Adrenal gland (tissue), 5 donors: ENCODE results near the gene ZNF644.

Experiments
- POLR2A ChIP-seq, 2 donors: fragments of 450-650 bp; IDR thresholded peaks; one replicate each; pipeline ENCODE4 v1.6.1; 2017; ENCODE audit warnings: antibody characterized with exemption in 2 of 2, mild to moderate bottlenecking in 2 of 2, moderate library complexity in 1 of 2
- TF ChIP-seq, protein P1 (sequence below), 6 experiments: fragments of 450-650 bp in 4 of 6; fragments of 200-600 bp in 2 of 6; sonication (generic) in 1 of 6; IDR thresholded peaks; 1 replicate in 5 of 6; 2 replicates in 1 of 6; pipeline versions ENCODE4 v1.5.1 to v1.8.0; 2016 to 2021; ENCODE audit warnings: antibody characterized with exemption in 6 of 6, mild to moderate bottlenecking in 2 of 6, moderate library complexity in 1 of 6
- donor health status: DM: no; HTN: no; CAD: no.

DNA sequence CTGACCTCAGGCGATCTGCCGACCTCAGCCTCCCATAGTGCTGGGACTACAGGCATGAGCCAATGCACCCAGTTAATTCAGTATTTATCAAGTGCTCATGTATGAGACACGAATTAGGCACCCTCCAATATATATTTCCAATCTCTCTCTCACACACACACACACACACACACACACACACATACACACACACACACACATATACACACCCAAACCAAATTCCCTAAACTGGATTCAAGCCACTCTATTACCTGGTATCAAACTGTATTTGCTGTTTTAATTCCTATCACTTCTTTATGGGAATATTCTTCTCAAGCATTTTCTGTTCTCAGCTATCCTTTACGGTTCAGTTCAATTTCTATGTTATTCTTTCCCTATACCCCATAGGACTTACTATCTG lies 8.5 kb downstream of the ZNF644 start:
- TF ChIP-seq, protein P1, sequence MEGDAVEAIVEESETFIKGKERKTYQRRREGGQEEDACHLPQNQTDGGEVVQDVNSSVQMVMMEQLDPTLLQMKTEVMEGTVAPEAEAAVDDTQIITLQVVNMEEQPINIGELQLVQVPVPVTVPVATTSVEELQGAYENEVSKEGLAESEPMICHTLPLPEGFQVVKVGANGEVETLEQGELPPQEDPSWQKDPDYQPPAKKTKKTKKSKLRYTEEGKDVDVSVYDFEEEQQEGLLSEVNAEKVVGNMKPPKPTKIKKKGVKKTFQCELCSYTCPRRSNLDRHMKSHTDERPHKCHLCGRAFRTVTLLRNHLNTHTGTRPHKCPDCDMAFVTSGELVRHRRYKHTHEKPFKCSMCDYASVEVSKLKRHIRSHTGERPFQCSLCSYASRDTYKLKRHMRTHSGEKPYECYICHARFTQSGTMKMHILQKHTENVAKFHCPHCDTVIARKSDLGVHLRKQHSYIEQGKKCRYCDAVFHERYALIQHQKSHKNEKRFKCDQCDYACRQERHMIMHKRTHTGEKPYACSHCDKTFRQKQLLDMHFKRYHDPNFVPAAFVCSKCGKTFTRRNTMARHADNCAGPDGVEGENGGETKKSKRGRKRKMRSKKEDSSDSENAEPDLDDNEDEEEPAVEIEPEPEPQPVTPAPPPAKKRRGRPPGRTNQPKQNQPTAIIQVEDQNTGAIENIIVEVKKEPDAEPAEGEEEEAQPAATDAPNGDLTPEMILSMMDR (IDR thresholded peaks at IDR 0.05): no peak
- no peak for TF ChIP-seq POLR2A (IDR thresholded peaks at IDR 0.05)
